IMR-90 (cell line): ENCODE measurements around the gene TCF7. TPM values are rescaled to one million over a fixed set of nuclear protein-coding genes. Genes with fewer than 3 reads are reported as not detected.

Experiments
- ATAC-seq: fragments of 200-7000 bp; cut with Tn5 transposase; 2 replicates; pipeline ENCODE4 v1.9.1; 2020; ENCODE audit warnings: low read depth, mild to moderate bottlenecking, moderate library complexity
- BruUV-seq: library from RNA; stranded (reverse); fragments of 400-500 nt; replicated peaks from 2 replicates; lab custom pipeline; 2021; lab: Mats Ljungman, UMichigan
- CTCF ChIA-PET: fragments of 300-600 bp; formaldehyde crosslinking; extraction: SDS; loops from one replicate; lab custom pipeline; 2021; ENCODE audit warnings: antibody characterized with exemption; lab: Yijun Ruan, JAX
- POLR2A ChIA-PET: fragments of 300-600 bp; sonication (Branson Sonifier 250); formaldehyde crosslinking; loops from one replicate; lab custom pipeline; 2022; ENCODE audit warnings: antibody characterized with exemption; ENCODE audit not compliant: unreplicated experiment; lab: Charles Lee
- DNase-seq: peaks from one replicate; pipeline ENCODE4 v3.0.0; 2013
- H2AFZ ChIP-seq: replicated peaks from 2 replicates; pipeline ENCODE3; 2013; ENCODE audit warnings: low read length, mild to moderate bottlenecking; ENCODE audit not compliant: poor library complexity
- H2AK5ac ChIP-seq: 2 replicates; pipeline ENCODE4 v1.6.1; 2013; ENCODE audit warnings: low read depth, low read length, inconsistent platforms
- H2AK9ac ChIP-seq: replicated peaks from 2 replicates; pipeline ENCODE3; 2013; ENCODE audit warnings: mild to moderate bottlenecking, low read depth, low read length, moderate library complexity; ENCODE audit not compliant: poor library complexity
- H2BK120ac ChIP-seq: 2 replicates; pipeline ENCODE4 v1.6.1; 2013; ENCODE audit warnings: low read depth, low read length, inconsistent platforms
- H2BK15ac ChIP-seq: 3 replicates; pipeline ENCODE4 v1.6.1; 2013; ENCODE audit warnings: low read depth, low read length, inconsistent platforms
- H2BK20ac ChIP-seq: 2 replicates; pipeline ENCODE4 v1.6.1; 2013; ENCODE audit warnings: low read depth, mild to moderate bottlenecking, inconsistent platforms, low read length, moderate library complexity
- H2BK5ac ChIP-seq: 2 replicates; pipeline ENCODE4 v1.6.1; 2013; ENCODE audit warnings: mild to moderate bottlenecking, low read depth, low read length, inconsistent platforms; ENCODE audit not compliant: poor library complexity, severe bottlenecking
- H3K14ac ChIP-seq: replicated peaks from 2 replicates; pipeline ENCODE4 v1.6.1; 2013; ENCODE audit warnings: low read depth, low read length, inconsistent platforms
- H3K18ac ChIP-seq: 2 replicates; pipeline ENCODE4 v1.6.1; 2013; ENCODE audit warnings: low read depth, low read length, control low read depth
- H3K23ac ChIP-seq: 2 replicates; pipeline ENCODE4 v1.6.1; 2013; ENCODE audit warnings: low read depth, low read length, inconsistent platforms
- H3K27ac ChIP-seq: 2 replicates; pipeline ENCODE4 v1.5.1; 2013; ENCODE audit warnings: mild to moderate bottlenecking, control low read depth, low read length; ENCODE audit not compliant: insufficient read depth
- H3K27me3 ChIP-seq: 2 replicates; pipeline ENCODE4 v1.6.1; 2013; ENCODE audit warnings: low read length; ENCODE audit not compliant: control insufficient read depth, insufficient read depth
- H3K36me3 ChIP-seq: 2 replicates; pipeline ENCODE4 v1.6.1; 2013; ENCODE audit warnings: low read length, mixed read lengths; ENCODE audit not compliant: control insufficient read depth, insufficient read depth
- H3K4ac ChIP-seq: 2 replicates; pipeline ENCODE4 v1.6.1; 2013; ENCODE audit warnings: low read depth, low read length, inconsistent platforms
- H3K4me1 ChIP-seq: 2 replicates; pipeline ENCODE4 v1.6.1; 2013; ENCODE audit warnings: low read length, mixed read lengths; ENCODE audit not compliant: control insufficient read depth, insufficient read depth
- H3K4me2 ChIP-seq: 2 replicates; pipeline ENCODE4 v1.6.1; 2013; ENCODE audit warnings: low read depth, mild to moderate bottlenecking, control low read depth, low read length, moderate library complexity
- H3K4me3 ChIP-seq: 2 replicates; pipeline ENCODE4 v1.5.1; 2013; ENCODE audit warnings: low read depth, mild to moderate bottlenecking, control low read depth, low read length, moderate library complexity; ENCODE audit not compliant: insufficient read depth
- H3K56ac ChIP-seq: 2 replicates; pipeline ENCODE4 v1.6.1; 2013; ENCODE audit warnings: low read length, inconsistent platforms; ENCODE audit not compliant: insufficient read depth; ENCODE audit errors: extremely low read depth
- H3K79me1 ChIP-seq, 2 experiments: 2 replicates each; pipeline ENCODE4 v1.6.1; 2013; ENCODE audit warnings: low read length in 2 of 2, inconsistent platforms in 1 of 2, low read depth in 1 of 2
- H3K9ac ChIP-seq: 2 replicates; pipeline ENCODE4 v1.6.1; 2013; ENCODE audit warnings: low read depth, low read length, control low read depth
- H3K9me1 ChIP-seq: 2 replicates; pipeline ENCODE4 v1.6.1; 2013; ENCODE audit warnings: low read length, inconsistent platforms; ENCODE audit not compliant: insufficient read depth
- H3K9me3 ChIP-seq: 2 replicates; pipeline ENCODE4 v1.6.1; 2013; ENCODE audit warnings: low read length; ENCODE audit not compliant: control insufficient read depth, insufficient read depth
- H4K20me1 ChIP-seq: 2 replicates; pipeline ENCODE4 v1.6.1; 2013; ENCODE audit warnings: low read length, inconsistent platforms; ENCODE audit not compliant: insufficient read depth
- H4K5ac ChIP-seq: 2 replicates; pipeline ENCODE4 v1.6.1; 2013; ENCODE audit warnings: mild to moderate bottlenecking, low read depth, low read length, control low read depth
- H4K8ac ChIP-seq, 2 experiments: 2 replicates each; pipeline ENCODE4 v1.6.1; 2013; ENCODE audit warnings: low read depth in 2 of 2, low read length in 2 of 2, control low read depth in 1 of 2, inconsistent platforms in 1 of 2
- H4K91ac ChIP-seq: 2 replicates; pipeline ENCODE4 v1.6.1; 2013; ENCODE audit warnings: low read depth, low read length, inconsistent platforms; ENCODE audit not compliant: insufficient read depth
- CEBPB ChIP-seq: IDR thresholded peaks from 2 replicates; pipeline ENCODE4 v1.6.1; 2012; ENCODE audit warnings: low read depth, low read length, improper control_type of control experiment
- CTCF ChIP-seq: conservative IDR thresholded peaks from 2 replicates; pipeline ENCODE4 v1.5.1; 2012; ENCODE audit warnings: mild to moderate bottlenecking, low read depth, low read length, improper control_type of control experiment
- FOS ChIP-seq: fragments of 150-350 bp; IDR thresholded peaks from 2 replicates; pipeline ENCODE4 v1.6.1; 2016; ENCODE audit warnings: low read depth, low read length
- NFE2L2 ChIP-seq: fragments of 150-350 bp; IDR thresholded peaks from 2 replicates; pipeline ENCODE4 v1.6.1; 2016; ENCODE audit warnings: low read depth, mild to moderate bottlenecking, low read length
- POLR2A ChIP-seq: IDR thresholded peaks from 2 replicates; pipeline ENCODE4 v1.6.1; 2012; ENCODE audit warnings: mild to moderate bottlenecking, low read depth, low read length
- RAD21 ChIP-seq: IDR thresholded peaks from 2 replicates; pipeline ENCODE4 v1.6.1; 2012; ENCODE audit warnings: low read length, improper control_type of control experiment
- RCOR1 ChIP-seq: IDR thresholded peaks from 2 replicates; pipeline ENCODE4 v1.6.1; 2012; ENCODE audit warnings: mild to moderate bottlenecking, low read length, improper control_type of control experiment; ENCODE audit not compliant: insufficient replicate concordance
- WGBS, 2 experiments: methylation state at CpG; one replicate each; pipeline versions ENCODE4 v1.1.5 to v1.1.7; 2013; ENCODE audit warnings: missing lambda C conversion rate in 2 of 2; ENCODE audit not compliant: insufficient read length in 1 of 2; ENCODE audit errors: extremely low coverage in 2 of 2; 5-methylcytosine and 5-hydroxymethylcytosine counted together
- dilution Hi-C: fragments of 300-500 bp; cut with HindIII; formaldehyde crosslinking; loops from one replicate; pipeline ENCODE4 v1.14.3; 2018; ENCODE audit warnings: low sequenced_read_pairs; ENCODE audit not compliant: unreplicated experiment
- in situ Hi-C: fragments of 300-500 bp; cut with MboI; formaldehyde crosslinking; loops from 3 replicates; pipeline ENCODE4 v1.14.3; 2019; ENCODE audit warnings: low sequenced_read_pairs, inconsistent platforms, mixed read lengths
- intact Hi-C: fragments of 100-400 bp; cut with micrococcal nuclease; formaldehyde crosslinking; loops from 2 replicates; pipeline ENCODE4 v1.10.0; 2022
- polyA plus RNA-seq, 3 experiments: library from polyadenylated mRNA; depleted of rRNA; stranded (reverse); fragments of >200 nt; gene quantifications; 2 replicates each; pipeline ENCODE4 v1.2.3, GENCODE V29; 2012; ENCODE audit warnings: low replicate concordance in 1 of 3
- total RNA-seq: library from RNA; depleted of rRNA; stranded (reverse); fragments of >200 nt; gene quantifications from 2 replicates; pipeline ENCODE4 v1.2.3, GENCODE V29; 2012

TCF7 gene
- total and polyA plus RNA-seq, 2 of the 4 experiments (the other 2 are of a cell fraction): 1.3 to 3.4 TPM

GRCh38 chr5:134073404-134073803 lies 41.1 kb upstream of the TCF7 start:
- POLR2A ChIA-PET: no interaction called here
- Histone ChIP-seq H2BK20ac (no peak overlapping the region), H2BK15ac (no peak overlapping the region), H3K18ac (no peak overlapping the region), H3K14ac (no peak overlapping the region), H3K4me2 (no peak overlapping the region), H4K8ac (no peak overlapping the region), H3K9ac (no peak overlapping the region), H3K23ac (no peak overlapping the region), H2AK5ac (no peak overlapping the region), H4K91ac (no peak overlapping the region), H3K9me1 (no peaks in the 10 kb centered on the region), H3K9me3 (no peaks in the 10 kb centered on the region), H2AK9ac (no peak overlapping the region), H3K4me3 (no peak overlapping the region), H3K4me1 (no peaks in the 10 kb centered on the region), H3K36me3 (no peaks in the 10 kb centered on the region), H3K27me3 (peaks cover 55% of the 10 kb centered on the region), H3K4ac (no peak overlapping the region), H4K20me1 (no peaks in the 10 kb centered on the region), H2BK120ac (no peak overlapping the region), H4K5ac (no peak overlapping the region), H2BK5ac (no peak overlapping the region), H3K27ac (no peak overlapping the region), H3K79me1 (no peaks in the 10 kb centered on the region), H3K56ac (no peak overlapping the region), H2AFZ (no peak overlapping the region)
- ATAC-seq (no peak), DNase-seq (peak; percentile 12)
- CTCF ChIA-PET: no interaction called here
- BruUV-seq: no TSS peak
- intact Hi-C loops: no loop called here
- dilution Hi-C loops: no loop called here
- no CpG with 5 or more reads among the region's 2 CpGs for WGBS, 2 experiments
- TF ChIP-seq FOS: no peak
- TF ChIP-seq NFE2L2: no peak
- TF ChIP-seq RAD21: no peak
- no peak for TF ChIP-seq POLR2A
- TF ChIP-seq CTCF: no peak
- TF ChIP-seq CEBPB: no peak
- no peak for TF ChIP-seq RCOR1
- in situ Hi-C loops: no loop called here
